Adrenal gland (tissue), 12 donors: ENCODE data around the gene HMGN4. TPM values are rescaled to one million over a fixed set of nuclear protein-coding genes. Genes with fewer than 3 reads are reported as not detected.
"Not testable (repeated sequence)": the region's sequence is repeated elsewhere in the genome, so short reads cannot be mapped to it uniquely, and the experiment has no call there.

ENCODE experiments used
- DNase-seq, 7 donors: peaks; one replicate each; pipeline ENCODE4 v3.0.0-alpha.2; 2019 to 2020
- H3K27ac ChIP-seq, 5 donors: fragments of 200-600 bp; sonication (generic) in 4 of 5; 1 replicate in 3 of 5; 2 replicates in 2 of 5; pipeline versions ENCODE4 v1.5.1 to v1.8.0; 2016 to 2020; ENCODE audit warnings: mild to moderate bottlenecking in 1 of 5
- H3K27me3 ChIP-seq: fragments of 200-600 bp; 2 replicates; pipeline ENCODE4 v1.8.0; 2021
- H3K36me3 ChIP-seq, 2 donors: fragments of 200-600 bp; replicated peaks in 1 of 2; 1 replicate in 1 of 2; 2 replicates in 1 of 2; pipeline versions ENCODE4 v1.5.1 to v1.8.0; 2018 to 2022
- H3K4me1 ChIP-seq, 2 donors: fragments of 200-600 bp; replicated peaks in 1 of 2; 1 replicate in 1 of 2; 2 replicates in 1 of 2; pipeline versions ENCODE4 v1.5.1 to v1.8.0; 2018 to 2021
- H3K4me3 ChIP-seq, 4 donors: fragments of 200-600 bp; sonication (generic) in 3 of 4; one replicate each; pipeline ENCODE4 v1.5.1; 2016 to 2018
- H3K9me3 ChIP-seq, 3 donors: fragments of 200-600 bp; sonication (generic) in 1 of 3; replicated peaks in 1 of 3; 1 replicate in 2 of 3; 2 replicates in 1 of 3; pipeline versions ENCODE4 v1.5.1 to v1.8.0; 2016 to 2021
- CTCF ChIP-seq, 6 experiments: fragments of 450-650 bp in 4 of 6; fragments of 200-600 bp in 2 of 6; sonication (generic) in 1 of 6; IDR thresholded peaks; 1 replicate in 5 of 6; 2 replicates in 1 of 6; pipeline versions ENCODE4 v1.5.1 to v1.8.0; 2016 to 2021; ENCODE audit warnings: antibody characterized with exemption in 6 of 6, mild to moderate bottlenecking in 2 of 6, moderate library complexity in 1 of 6
- POLR2A ChIP-seq, 2 donors: fragments of 450-650 bp; IDR thresholded peaks; one replicate each; pipeline ENCODE4 v1.6.1; 2017; ENCODE audit warnings: antibody characterized with exemption in 2 of 2, mild to moderate bottlenecking in 2 of 2, moderate library complexity in 1 of 2
- WGBS, 4 donors: extraction: QIAGEN DNeasy Blood & Tissue Kit in 2 of 4; methylation state at CpG; one replicate each; pipeline versions ENCODE4 v1.1.5 to v1.1.7; 2013 to 2017; 5-methylcytosine and 5-hydroxymethylcytosine counted together
- intact Hi-C, 2 donors: fragments of 100-400 bp; cut with DNase I; formaldehyde crosslinking; loops; one replicate each; pipeline versions ENCODE4 v1.14.1 to v1.15.0; 2022 to 2023
- polyA plus RNA-seq, 3 donors: library from polyadenylated mRNA; stranded (reverse); fragments of 200-250 nt in 2 of 3; fragments of 350-450 nt in 1 of 3; fragmentation: Illumina TruSeq in 1 of 3; extraction: RNeasy Lipid Tissue Mini Kit (QIAGEN cat#74804) in 1 of 3; gene quantifications; one replicate each; pipeline ENCODE4 v1.2.3, GENCODE V29; 2013 to 2014
- total RNA-seq, 9 donors: library from RNA; depleted of rRNA in 4 of 9; stranded (reverse); fragments of >200 nt in 4 of 9; fragments of 120-200 nt in 1 of 9; fragmentation: NEBNext Ultra II Directional in 1 of 9; extraction: Animal tissue kit (Norgen Biotek cat#: 25700) in 1 of 9; gene quantifications; one replicate each; pipeline versions ENCODE4 v1.1.0 to v1.2.4, GENCODE V29; 2013 to 2023
- donor health status: healthy with polysubstance abuse.
- donor health status: Bipolar disorder and iron deficiency.
- donor health status: DM: yes; HTN: yes; CAD: no.
- donor health status: DM: no; HTN: no; CAD: no.
- donor health status: DM: no; HTN: no; CAD: no.
- donor health status: DM: yes; HTN: yes; CAD: no.

The HMGN4 gene
- total and polyA plus RNA-seq, 12 donors, result 13.9 to 68.9 (median 46.2) TPM

GRCh38 chr6:26519359-26519758 lies 18.8 kb upstream of the HMGN4 start:
- Histone ChIP-seq H3K27ac (no peak overlapping the region), H3K4me3 (no peak overlapping the region), H3K36me3 (no peaks in the 10 kb centered on the region), H3K4me1 (peaks cover 0 to 16% of the 10 kb centered on the region in 2 donors), H3K9me3 (no peaks in the 10 kb centered on the region), H3K27me3 (no peaks in the 10 kb centered on the region)
- DNase-seq, result no peak
- intact Hi-C loops, result no loop called here
- 96 to 100% (median 97%) methylated on average over 2 of the region's 2 CpGs for WGBS, 4 donors
- no peak for TF ChIP-seq CTCF (IDR thresholded peaks at IDR 0.05)
- TF ChIP-seq POLR2A (IDR thresholded peaks at IDR 0.05), result no peak

GRCh38 chr6:26520237-26520849 lies 17.8 kb upstream of the HMGN4 start:
- peaks cover 0 to 16% of the 10 kb centered on the region in 2 donors for H3K4me1 ChIP-seq
- H3K27me3 ChIP-seq, result no peaks in the 10 kb centered on the region
- peak overlapping the region; percentile 23 to 98 (median 96) for H3K27ac ChIP-seq
- H3K9me3 ChIP-seq, result no peaks in the 10 kb centered on the region
- peak in 4 of 7 donors; percentile 67 to 70 (median 69) for DNase-seq
- TF ChIP-seq CTCF (IDR thresholded peaks at IDR 0.05), result no peak
- TF ChIP-seq POLR2A (IDR thresholded peaks at IDR 0.05), result no peak
- H3K4me3 ChIP-seq, result peak overlapping the region in 2 of 4 donors; percentile 32 to 67
- intact Hi-C loops, result no loop called here
- WGBS, 4 donors, result 14 to 28% (median 19%) methylated on average over 11 to 21 of the region's 21 CpGs
- H3K36me3 ChIP-seq, result no peaks in the 10 kb centered on the region

- H3K27ac ChIP-seq, result peak overlapping the region; percentile 89 to 98 (median 96)
- H3K4me1 ChIP-seq, result peaks cover 0 to 16% of the 10 kb centered on the region in 2 donors
- H3K9me3 ChIP-seq, result no peaks in the 10 kb centered on the region
- H3K4me3 ChIP-seq, result peak overlapping the region in 2 of 4 donors; percentile 32 to 67
- WGBS, 4 donors, result 0 to 2% (median 1%) methylated on average over 22 to 49 of the region's 49 CpGs
- H3K36me3 ChIP-seq, result no peaks in the 10 kb centered on the region
- peak; percentile 88 to 95 (median 92) for DNase-seq
- TF ChIP-seq CTCF (IDR thresholded peaks at IDR 0.05) (peak in 1 of 6 experiments; percentile 24), POLR2A (IDR thresholded peaks at IDR 0.05) (no peak)
- H3K27me3 ChIP-seq, result no peaks in the 10 kb centered on the region
- intact Hi-C loops, result no loop called here
These were observed 17.1 kb upstream of the HMGN4 start for GRCh38 chr6:26520850-26521599.

GRCh38 chr6:26521600-26522391 lies 16.4 kb upstream of the HMGN4 start:
- Histone ChIP-seq H3K27me3 (no peaks in the 10 kb centered on the region), H3K4me3 (peak overlapping the region; percentile 24 to 68 (median 50)), H3K9me3 (no peaks in the 10 kb centered on the region), H3K27ac (peak overlapping the region; percentile 89 to 98 (median 96)), H3K4me1 (peaks cover 0 to 16% of the 10 kb centered on the region in 2 donors), H3K36me3 (no peaks in the 10 kb centered on the region)
- DNase-seq, result peak; percentile 81 to 87 (median 82)
- TF ChIP-seq CTCF (IDR thresholded peaks at IDR 0.05) (peak in 2 of 6 experiments; percentile 30 to 31), POLR2A (IDR thresholded peaks at IDR 0.05) (peak; percentile 45 to 68)
- 10 to 21% (median 13%) methylated on average over 24 to 74 of the region's 74 CpGs for WGBS, 4 donors
- intact Hi-C loops, result no loop called here

- H3K9me3 ChIP-seq, H3K36me3 ChIP-seq, intact Hi-C loops, H3K27me3 ChIP-seq, DNase-seq: not testable (repeated sequence)
- Histone ChIP-seq H3K4me1 (peaks cover 0 to 16% of the 10 kb centered on the region in 2 donors), H3K4me3 (peak overlapping the region in 1 of 4 donors; percentile 67), H3K27ac (peak overlapping the region in 3 of 5 donors; percentile 96 to 98 (median 96))
- WGBS, 4 donors, result 82 to 87% (median 85%) methylated on average over 11 of the region's 11 CpGs
These were observed 15.5 kb upstream of the HMGN4 start for GRCh38 chr6:26522486-26523228.

- H3K9me3 ChIP-seq, H3K27me3 ChIP-seq, DNase-seq, H3K4me3 ChIP-seq, H3K36me3 ChIP-seq, intact Hi-C loops, H3K27ac ChIP-seq: not testable (repeated sequence)
- peaks cover 0 to 16% of the 10 kb centered on the region in 2 donors for H3K4me1 ChIP-seq
- 92 to 96% (median 94%) methylated on average over 2 of the region's 2 CpGs for WGBS, 4 donors
These were observed 13.9 kb upstream of the HMGN4 start for GRCh38 chr6:26524314-26524713.
